CD4-positive, alpha-beta T cell treated with Interleukin-4 for 4 hours (primary cell): Measurements from ENCODE around the gene FILIP1.

Source experiments
- DNase-seq: peaks from one replicate; pipeline ENCODE4 v3.0.0-alpha.2; 2020

Gene FILIP1

DNA sequence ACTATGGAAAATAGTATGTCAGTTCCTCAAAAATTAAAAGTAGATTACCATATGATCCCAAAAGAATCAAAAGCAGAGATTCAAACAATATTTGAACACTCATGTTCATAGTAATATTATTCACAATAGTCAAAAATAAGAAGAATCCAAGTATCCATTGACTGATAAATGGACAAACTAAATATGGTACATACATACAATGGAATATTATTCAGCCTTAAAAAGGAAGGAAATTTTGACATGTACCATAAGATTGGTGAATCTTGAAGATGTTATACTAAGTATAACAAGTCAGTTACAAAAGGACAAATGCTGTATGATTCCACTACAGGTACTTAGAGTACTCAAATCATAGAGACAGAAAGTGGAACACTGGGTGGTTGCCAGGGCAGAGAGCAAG lies 120.7 kb downstream of the FILIP1 start:
- no peak for DNase-seq

DNA sequence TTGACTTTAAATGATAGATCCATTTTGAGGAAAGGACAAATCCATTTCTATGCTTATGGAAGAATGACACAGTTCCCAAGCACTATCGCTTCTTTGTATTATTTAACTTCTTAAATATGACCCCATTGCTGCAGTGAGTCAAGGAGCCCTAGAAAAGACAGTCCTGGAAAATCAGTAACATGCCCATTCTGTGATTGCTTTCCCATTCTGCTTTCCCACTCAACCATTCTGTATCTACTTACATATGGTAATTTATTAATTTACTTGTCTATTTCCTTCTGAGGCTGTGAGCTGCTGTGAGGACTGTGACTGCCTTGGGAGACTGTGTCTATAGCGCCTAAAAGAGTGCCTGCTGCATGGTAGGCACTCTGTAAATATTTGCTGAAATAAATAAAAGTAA lies 123.6 kb downstream of the FILIP1 start:
- DNase-seq, result no peak

DNA sequence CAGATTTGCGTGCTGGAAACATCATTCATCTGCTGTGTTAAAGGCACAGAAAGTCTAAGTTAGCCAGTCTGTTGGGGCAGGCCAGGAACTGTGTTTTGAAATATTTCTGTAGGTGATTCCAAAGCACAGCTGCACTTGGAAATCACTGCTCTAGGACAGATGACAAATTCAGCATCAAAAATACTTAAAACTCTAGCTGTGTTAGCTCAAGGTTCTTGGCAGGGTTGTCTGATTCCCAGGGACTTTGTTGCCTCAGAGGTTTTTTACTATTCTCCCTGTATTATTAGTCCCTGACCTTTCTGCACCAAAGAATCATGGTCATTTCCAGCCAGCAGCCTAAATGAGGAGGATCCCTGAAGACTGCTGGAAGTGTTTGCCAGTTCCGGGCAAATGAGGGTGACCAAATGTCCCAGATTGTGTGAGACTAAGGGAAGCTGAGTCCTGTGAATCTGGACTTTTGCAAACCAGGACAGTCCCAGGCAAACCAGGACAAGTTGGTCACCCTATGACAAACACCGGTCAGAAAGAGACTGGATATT lies 124.7 kb downstream of the FILIP1 start:
- DNase-seq, result no peak

DNA sequence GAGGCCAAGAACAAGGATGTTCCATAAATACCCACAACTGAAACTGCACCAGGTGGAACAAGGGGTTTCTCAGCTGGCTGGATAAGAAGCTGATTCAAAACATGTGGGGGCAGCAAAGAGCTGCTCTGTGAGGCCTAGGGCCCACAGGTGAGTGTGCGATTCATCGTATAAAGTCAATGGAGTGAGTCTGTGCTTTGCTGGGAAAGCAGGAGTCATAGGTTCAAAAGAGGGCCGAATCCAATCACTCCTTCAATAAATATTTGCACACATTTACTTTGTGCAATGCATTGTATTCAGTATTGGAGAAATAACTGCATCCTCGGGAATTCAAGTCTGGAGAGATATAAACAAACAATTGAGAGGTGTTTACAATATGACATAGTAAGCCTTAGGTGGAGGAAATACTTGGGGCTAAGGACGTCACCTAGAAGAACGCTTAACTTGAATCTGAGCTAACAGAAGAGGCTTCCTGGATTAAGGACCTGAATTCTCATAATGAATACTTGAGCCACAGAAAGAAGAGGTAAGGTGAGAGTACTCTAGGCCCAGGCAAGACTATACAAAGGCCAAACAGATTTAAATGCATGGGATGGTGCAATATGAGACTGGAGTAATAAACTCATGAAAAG lies 125.3 kb downstream of the FILIP1 start:
- DNase-seq, result no peak

DNA sequence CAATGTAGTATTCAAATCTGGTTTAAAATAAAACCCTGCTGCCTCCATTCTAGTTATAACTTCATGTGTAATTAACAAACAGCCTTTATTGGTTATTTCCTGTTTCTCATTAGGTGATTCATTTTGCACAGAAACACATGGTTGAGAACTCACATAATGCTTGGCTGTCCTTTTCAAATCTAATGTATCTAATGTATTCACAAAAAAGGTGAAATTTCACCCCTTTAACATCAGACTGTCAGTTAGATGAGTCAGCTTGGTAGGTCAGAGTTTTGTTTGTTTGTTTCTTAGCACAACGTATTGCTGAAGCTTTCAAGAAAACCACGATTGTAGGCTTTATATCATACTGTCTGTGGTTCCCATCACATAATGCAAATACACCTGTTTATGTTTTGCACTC lies 130.3 kb downstream of the FILIP1 start:
- DNase-seq, result no peak

DNA sequence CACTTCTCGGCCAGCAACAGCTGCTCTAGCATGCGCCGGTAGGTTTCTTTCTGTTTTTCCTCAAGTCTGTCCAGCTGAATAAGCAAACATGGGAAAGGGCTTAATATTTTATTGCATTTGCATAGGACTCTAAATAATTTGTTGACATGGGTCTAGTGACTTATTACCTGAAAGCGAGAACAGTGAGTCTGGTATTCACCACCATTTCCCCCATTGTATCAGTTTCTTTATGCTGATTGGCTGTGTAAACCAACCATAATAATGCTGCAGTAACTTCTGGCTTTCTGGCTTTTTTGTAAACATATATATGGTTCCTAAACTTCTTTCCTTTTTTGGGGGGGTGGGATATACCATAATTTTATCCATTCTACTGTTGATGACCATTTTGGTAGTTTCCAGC lies 140.0 kb downstream of the FILIP1 start:
- DNase-seq, result no peak

DNA sequence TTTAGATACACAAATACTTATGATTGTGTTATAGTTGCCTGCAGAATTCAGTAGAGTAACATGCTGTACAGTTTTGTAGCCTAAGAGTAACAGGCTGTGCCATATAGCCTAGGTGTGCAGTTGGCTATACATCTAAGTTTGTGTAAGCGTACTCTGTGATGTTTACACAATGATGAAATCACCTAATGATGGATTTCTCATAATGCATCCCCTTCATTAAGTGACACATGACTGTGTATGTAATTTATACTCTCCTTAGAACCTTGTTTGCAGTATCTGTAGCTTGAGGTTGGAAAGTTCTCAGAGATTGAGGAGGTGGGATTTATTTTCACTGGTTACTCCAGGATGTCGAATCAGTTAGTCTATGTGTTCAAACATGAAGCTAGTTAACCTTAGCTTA lies 142.0 kb downstream of the FILIP1 start:
- no peak for DNase-seq

DNA sequence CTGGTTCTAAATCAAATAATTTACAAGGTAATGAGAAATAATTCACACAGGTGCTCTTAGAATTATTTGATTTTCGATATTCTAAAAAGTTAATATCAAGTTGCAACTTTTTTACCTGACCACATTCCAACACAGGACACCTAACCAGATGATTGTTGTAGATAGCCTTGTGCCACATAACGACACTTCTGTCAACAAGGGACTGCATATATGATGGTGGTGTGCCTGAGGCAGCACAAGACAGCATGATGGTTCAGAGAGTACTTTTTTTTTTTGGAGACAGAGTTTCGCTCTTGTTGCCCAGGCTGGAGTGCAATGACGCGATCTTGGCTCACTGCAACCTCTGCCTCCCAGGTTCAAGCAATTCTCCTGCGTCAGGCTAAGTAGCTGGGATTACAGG lies 142.8 kb downstream of the FILIP1 start:
- DNase-seq, result no peak

DNA sequence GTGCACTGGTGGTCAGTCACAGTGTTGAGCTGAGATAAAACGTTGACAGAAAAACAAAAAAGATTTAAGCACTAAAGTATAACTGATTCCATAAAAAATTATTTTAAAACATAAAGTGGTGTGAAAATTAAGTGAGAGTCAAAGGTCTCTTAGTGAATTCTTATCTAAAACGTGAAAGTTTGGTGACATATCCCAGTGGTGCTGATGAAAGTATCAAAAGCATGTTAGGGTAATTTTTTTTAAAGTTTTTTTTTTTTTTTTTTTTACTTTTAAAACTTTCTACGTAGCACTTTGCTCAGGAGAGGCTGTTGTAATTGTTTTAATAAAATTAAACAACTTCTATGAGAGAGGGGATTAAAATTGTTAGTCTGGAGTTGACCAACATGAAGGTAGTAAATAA lies 143.4 kb downstream of the FILIP1 start:
- no peak for DNase-seq

DNA sequence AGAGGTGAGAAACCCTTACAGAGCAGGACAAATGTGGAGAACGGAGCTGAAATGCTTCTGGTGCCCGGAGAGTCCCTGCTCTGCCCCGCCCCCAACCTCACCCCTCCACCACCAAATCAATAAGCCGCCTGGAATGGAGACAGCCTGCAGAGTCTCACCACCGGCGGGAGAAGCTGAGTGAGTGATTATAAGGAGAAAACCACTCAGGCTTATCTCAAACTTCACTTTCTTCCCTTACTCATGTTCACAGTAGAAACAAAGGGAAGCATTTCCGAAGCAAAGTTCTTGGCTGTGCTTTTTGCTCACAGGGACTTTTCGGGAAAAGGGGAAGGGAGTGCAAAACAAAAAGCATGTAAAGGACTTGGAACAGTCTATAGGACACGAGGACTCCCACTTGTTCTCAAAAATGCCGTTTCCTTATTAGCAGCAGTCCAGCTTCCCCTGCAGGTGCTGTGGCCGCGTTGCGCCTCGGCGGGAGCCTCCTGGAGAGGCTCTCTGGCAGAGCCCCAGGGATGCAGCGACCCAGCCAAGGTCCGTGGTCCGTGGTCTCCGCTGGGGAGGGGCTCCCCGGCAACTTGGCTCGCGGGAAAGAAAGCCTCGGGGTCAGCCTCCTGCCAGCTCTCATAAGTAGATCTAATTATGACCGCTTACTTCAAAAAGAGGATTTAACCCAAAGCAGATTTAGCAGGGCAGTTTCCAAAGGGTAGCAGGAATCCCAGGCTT lies 144.2 kb downstream of the FILIP1 start:
- no peak for DNase-seq

DNA sequence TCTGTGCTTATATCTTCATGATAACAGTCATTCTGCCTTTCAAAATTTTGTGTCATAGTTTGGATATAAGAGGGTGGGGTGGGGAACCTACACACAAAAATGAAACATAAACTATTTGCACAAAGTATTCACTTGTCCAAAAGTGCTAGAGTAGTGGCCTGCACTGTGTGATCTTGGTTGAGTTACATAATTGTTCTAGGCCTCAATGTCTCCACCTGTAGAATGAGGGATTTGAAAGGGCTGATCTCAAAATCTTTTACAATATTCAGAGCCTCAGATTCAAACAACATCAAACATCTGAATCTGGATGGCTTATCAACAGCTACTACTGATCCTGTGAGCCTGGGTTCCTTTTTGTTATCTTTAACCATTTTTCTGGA lies 144.7 kb downstream of the FILIP1 start:
- DNase-seq, result no peak

DNA sequence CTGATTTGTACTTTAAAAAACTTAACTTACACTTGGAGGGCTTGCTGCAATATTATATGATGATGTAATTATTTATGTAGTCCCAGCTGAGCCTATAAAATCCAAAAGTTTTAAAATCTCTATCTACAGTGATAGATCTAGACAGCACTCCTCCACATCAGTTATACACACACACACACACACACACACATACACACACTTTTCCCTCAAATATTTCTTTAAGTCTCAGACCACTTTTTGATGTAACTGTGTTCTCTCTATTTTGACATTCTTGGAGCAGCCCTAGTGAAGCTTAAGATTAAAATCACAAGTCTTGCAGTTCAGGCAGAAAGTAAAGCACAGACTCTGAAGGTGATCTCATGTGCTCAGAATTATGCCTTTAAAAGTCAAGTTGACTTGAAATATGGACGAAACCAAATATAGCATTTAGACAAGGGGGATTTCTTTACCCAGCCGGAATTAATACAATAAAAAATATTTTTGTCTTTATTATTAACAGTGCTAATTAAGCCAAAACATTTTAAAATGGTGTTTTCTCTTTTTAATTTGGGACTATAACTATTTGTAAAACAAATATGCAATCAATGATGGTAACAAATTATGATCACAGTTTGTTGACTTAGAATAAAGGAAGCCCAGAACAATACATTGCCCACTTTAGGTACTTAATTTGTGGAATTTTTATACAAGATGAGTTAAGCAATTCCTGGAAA lies 145.5 kb downstream of the FILIP1 start:
- no peak for DNase-seq

DNA sequence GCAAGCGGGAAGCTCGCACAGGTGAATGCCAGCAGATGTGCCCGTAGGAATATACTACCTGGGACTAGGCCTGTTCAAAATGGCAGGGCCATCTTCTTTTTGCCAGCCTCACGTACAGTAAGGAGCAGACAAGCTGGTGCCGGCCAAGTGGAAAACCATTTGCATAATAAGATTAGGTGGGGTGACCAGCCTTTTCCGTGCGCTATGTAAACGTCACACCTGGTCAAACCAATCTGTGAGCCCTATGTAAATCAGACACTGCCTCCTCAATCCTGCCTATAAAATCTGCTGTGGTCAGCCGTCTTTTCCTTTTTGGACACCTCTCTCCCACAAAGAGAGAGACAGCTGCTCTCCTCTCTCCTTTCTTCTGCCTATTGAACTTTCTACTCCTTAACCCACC lies 148.2 kb downstream of the FILIP1 start:
- no peak for DNase-seq

DNA sequence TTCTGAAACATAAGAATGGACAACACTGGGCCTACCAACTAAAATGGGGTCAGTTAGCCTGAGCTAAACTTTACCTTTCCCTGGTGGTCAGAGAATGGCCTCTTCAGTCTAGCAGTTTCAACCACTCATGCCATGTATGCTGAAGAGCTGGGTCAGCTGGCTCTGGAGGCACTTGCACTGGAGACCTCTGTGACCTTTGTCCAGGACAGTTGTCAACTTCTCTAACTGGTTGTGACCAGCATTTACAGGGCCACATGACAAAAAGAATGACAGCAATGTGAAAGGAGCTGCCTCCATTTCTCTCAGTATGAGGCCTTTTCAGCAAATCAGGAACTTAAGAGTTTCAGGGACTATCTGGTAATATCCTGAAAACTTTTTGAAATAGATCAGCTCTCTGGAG lies 149.1 kb downstream of the FILIP1 start:
- DNase-seq, result no peak

DNA sequence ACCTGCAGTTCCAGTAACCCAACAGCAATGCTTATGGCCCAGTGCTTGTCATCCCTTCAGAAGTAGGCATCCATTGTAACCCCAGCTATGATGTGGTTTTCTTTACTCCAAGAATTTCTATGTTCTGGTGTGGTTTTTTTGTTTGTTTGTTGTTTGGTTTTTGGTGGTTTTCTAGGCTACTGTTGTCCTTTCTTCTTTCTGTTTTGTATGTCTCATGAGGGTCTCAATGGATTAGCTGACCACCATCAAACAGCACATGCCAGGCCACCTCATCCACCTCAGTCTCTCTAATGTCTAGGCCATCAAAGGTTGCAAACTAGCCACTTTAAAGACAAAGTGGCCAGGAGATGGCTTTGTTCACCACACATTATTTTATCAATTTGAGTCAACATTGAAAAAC lies 149.6 kb downstream of the FILIP1 start:
- DNase-seq, result no peak

DNA sequence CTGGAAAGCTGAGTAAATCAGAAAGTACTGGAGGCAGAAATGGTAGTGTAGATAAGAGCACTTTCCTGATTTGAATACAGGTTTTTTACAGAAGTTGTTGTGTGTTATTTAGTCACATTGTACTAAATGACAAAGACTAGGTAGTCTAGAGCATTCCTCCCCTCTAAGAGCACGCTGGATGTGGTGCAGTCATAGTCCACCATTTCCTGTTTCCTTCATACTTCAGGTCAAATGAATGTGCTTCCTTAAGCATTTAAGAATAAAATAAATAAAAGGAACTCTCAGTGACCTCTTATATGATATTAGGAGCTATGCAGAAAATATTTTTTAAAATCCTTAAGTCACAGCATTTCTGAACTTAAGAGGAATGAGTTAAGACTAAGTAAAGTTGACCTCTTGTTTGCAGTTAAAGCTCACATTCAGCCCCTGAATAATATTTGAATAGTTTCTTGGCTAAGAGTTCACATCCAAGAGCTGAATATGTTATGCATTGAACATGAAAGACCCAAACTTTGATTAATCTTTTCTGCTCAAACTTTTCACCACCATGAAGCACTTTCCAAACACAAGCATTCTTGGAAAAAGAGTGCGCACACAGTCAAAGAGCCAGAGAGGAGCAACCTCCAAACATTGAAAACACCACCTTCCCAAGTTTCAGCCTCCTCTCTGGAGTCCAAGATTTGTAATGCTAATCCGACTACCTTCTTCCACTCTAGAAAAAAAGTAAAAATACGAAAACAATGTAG lies 155.6 kb downstream of the FILIP1 start:
- DNase-seq, result no peak

DNA sequence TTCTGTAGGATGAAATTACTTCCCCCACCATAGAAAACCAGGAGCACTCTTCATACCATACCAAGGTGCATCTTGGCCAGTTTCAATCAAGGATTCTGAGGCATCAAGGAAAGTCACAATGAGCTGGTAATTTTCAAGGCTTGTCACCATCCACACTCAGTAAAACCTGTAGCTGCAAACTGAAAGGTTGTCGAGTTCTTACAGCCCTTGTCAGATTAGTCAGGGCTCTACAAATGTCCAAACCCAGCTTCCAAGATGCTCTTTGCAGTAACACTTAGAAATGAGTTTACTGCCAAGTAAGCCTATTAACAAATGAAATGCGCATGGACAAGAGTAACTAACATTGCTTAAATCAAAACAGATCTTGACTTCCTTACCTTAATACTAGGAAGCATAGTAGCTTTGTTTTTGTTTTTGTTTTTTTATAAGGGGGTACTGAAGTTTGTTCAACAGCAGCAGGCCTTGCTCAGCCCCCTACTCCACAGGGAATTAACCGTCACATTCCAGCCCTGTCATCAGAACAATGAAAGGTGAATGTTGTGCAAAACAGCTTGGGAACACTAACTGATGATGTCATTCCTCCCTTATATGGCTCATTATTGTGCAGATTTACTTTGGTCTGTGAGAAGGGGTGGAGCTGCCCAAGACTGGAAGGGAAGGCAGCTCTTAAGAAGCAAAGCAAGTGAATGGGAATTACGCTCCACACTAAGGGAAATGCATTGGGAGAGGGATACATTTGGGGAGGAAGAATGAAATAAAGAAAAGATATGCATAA lies 159.1 kb downstream of the FILIP1 start:
- no peak for DNase-seq

DNA sequence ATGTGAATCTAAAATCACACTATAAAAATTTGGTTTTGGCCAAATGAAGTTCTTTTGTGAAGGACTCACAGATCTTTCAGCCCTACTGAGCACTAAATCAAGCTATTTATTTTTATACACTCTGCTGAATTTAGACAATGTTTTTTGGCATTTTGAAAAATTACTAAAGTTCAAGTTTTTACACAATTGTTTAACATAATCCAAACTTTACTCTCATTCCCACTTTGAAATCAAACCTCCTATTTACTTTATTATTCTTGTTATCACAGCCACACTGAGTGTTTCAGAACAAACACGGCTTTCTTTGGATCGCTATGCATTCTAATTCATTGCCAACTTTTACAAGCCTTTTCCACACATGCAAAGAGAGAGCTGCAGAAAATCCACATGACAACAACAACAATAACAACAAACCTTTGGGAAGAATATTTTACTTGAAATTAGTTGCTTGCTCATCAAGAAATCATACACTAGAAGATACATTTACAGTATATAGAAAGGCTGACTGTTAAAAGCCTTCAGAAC lies 159.9 kb downstream of the FILIP1 start:
- no peak for DNase-seq

DNA sequence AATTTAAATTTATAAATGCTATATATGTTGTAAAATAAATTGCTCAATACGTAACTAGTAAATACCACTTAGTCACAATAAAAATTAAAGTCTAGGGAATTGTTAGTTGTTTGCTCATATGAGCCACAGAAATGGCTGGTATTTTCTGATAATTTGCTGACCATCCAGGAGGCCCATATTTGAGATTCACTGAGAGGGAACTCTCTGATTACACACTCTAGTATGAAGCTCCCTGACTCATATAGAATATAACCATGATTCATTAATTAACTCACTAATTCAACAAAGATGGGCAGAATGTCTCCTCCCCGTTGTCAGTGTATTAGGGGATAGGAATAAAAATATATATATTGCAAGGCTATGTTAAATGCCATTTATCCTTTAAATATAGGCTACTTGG lies 162.4 kb downstream of the FILIP1 start:
- DNase-seq, result no peak

DNA sequence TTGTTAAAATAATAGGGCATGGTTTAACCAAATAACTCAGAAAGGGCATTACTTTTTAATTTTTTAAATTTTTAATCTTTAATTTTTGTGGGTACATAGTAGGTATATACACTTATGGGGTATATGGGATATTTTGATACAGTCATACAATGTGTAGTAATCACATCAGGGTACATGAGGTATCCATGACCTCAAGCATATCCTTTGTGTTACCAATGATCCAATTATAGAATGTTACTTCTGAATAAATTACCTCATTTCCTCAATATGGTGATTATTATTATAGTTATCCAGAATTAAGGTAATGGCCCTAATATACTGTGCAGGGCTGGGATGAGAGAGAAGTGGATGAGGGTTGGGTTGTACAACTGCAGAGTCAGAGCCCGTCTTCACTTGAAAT lies 163.9 kb downstream of the FILIP1 start:
- no peak for DNase-seq

DNA sequence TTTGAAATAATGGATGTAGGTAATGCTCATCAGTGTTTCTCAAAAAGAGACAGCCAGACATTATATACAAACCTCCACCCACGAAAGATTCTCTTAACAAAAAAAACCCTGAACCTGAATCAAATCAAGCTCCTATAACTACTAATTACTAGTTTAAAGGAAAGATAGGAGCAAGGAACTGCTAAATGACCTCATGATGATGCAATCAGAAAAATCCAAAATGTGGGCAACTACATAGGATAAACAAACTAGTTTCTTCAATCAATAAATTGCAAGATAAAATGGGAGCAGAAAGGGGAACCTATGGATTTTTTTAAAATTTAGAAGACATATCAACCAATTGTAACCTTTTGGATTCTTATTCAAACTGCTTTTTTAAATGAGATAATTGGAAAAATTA lies 165.8 kb downstream of the FILIP1 start:
- no peak for DNase-seq

DNA sequence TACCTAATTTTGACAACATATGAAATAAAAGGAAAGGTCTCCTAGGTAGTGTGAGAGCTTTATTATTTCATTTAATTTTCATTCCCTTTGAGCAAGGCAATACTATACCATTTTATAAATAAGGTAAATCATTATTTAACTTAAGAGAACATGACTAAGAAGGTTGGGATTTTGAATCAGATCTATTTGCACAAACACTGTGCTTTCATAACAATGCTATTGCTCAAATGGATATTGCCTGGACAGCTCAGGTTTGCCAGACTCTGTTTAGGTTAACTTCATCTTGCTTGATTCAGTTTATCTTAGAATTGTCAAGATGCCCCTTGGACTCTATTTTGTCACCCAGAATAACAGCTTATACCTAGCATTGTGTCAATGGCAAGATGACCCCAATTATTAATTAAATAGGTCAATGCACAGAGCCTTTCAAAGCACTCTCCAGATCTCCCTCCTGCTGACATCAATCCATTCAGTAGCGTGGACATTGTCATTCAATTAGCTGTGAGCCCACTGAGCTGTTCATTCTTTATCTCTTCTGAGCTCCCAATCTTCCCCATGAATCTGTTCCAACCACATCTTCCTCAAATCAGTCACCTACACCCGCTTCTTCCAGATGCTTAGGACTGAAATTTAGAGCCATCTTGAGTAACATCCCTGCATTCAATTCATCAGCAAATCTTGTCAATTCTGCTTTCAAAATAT lies 166.9 kb downstream of the FILIP1 start:
- DNase-seq, result no peak
